IMR-90 (cell line): ENCODE measurements around the gene FAM193A. TPM values are rescaled to one million over a fixed set of nuclear protein-coding genes. Genes with fewer than 3 reads are reported as not detected.

Experiments
- ATAC-seq: fragments of 200-7000 bp; cut with Tn5 transposase; 2 replicates; pipeline ENCODE4 v1.9.1; 2020; ENCODE audit warnings: low read depth, mild to moderate bottlenecking, moderate library complexity
- BruUV-seq: library from RNA; stranded (reverse); fragments of 400-500 nt; replicated peaks from 2 replicates; lab custom pipeline; 2021; lab: Mats Ljungman, UMichigan
- CTCF ChIA-PET: fragments of 300-600 bp; formaldehyde crosslinking; extraction: SDS; loops from one replicate; lab custom pipeline; 2021; ENCODE audit warnings: antibody characterized with exemption; lab: Yijun Ruan, JAX
- POLR2A ChIA-PET: fragments of 300-600 bp; sonication (Branson Sonifier 250); formaldehyde crosslinking; loops from one replicate; lab custom pipeline; 2022; ENCODE audit warnings: antibody characterized with exemption; ENCODE audit not compliant: unreplicated experiment; lab: Charles Lee
- DNase-seq: peaks from one replicate; pipeline ENCODE4 v3.0.0; 2013
- H2AFZ ChIP-seq: replicated peaks from 2 replicates; pipeline ENCODE3; 2013; ENCODE audit warnings: low read length, mild to moderate bottlenecking; ENCODE audit not compliant: poor library complexity
- H2AK5ac ChIP-seq: 2 replicates; pipeline ENCODE4 v1.6.1; 2013; ENCODE audit warnings: low read depth, low read length, inconsistent platforms
- H2AK9ac ChIP-seq: replicated peaks from 2 replicates; pipeline ENCODE3; 2013; ENCODE audit warnings: mild to moderate bottlenecking, low read depth, low read length, moderate library complexity; ENCODE audit not compliant: poor library complexity
- H2BK120ac ChIP-seq: 2 replicates; pipeline ENCODE4 v1.6.1; 2013; ENCODE audit warnings: low read depth, low read length, inconsistent platforms
- H2BK15ac ChIP-seq: 3 replicates; pipeline ENCODE4 v1.6.1; 2013; ENCODE audit warnings: low read depth, low read length, inconsistent platforms
- H2BK20ac ChIP-seq: 2 replicates; pipeline ENCODE4 v1.6.1; 2013; ENCODE audit warnings: low read depth, mild to moderate bottlenecking, inconsistent platforms, low read length, moderate library complexity
- H2BK5ac ChIP-seq: 2 replicates; pipeline ENCODE4 v1.6.1; 2013; ENCODE audit warnings: mild to moderate bottlenecking, low read depth, low read length, inconsistent platforms; ENCODE audit not compliant: poor library complexity, severe bottlenecking
- H3K14ac ChIP-seq: replicated peaks from 2 replicates; pipeline ENCODE4 v1.6.1; 2013; ENCODE audit warnings: low read depth, low read length, inconsistent platforms
- H3K18ac ChIP-seq: 2 replicates; pipeline ENCODE4 v1.6.1; 2013; ENCODE audit warnings: low read depth, low read length, control low read depth
- H3K23ac ChIP-seq: 2 replicates; pipeline ENCODE4 v1.6.1; 2013; ENCODE audit warnings: low read depth, low read length, inconsistent platforms
- H3K27ac ChIP-seq: 2 replicates; pipeline ENCODE4 v1.5.1; 2013; ENCODE audit warnings: mild to moderate bottlenecking, control low read depth, low read length; ENCODE audit not compliant: insufficient read depth
- H3K27me3 ChIP-seq: 2 replicates; pipeline ENCODE4 v1.6.1; 2013; ENCODE audit warnings: low read length; ENCODE audit not compliant: control insufficient read depth, insufficient read depth
- H3K36me3 ChIP-seq: 2 replicates; pipeline ENCODE4 v1.6.1; 2013; ENCODE audit warnings: low read length, mixed read lengths; ENCODE audit not compliant: control insufficient read depth, insufficient read depth
- H3K4ac ChIP-seq: 2 replicates; pipeline ENCODE4 v1.6.1; 2013; ENCODE audit warnings: low read depth, low read length, inconsistent platforms
- H3K4me1 ChIP-seq: 2 replicates; pipeline ENCODE4 v1.6.1; 2013; ENCODE audit warnings: low read length, mixed read lengths; ENCODE audit not compliant: control insufficient read depth, insufficient read depth
- H3K4me2 ChIP-seq: 2 replicates; pipeline ENCODE4 v1.6.1; 2013; ENCODE audit warnings: low read depth, mild to moderate bottlenecking, control low read depth, low read length, moderate library complexity
- H3K4me3 ChIP-seq: 2 replicates; pipeline ENCODE4 v1.5.1; 2013; ENCODE audit warnings: low read depth, mild to moderate bottlenecking, control low read depth, low read length, moderate library complexity; ENCODE audit not compliant: insufficient read depth
- H3K56ac ChIP-seq: 2 replicates; pipeline ENCODE4 v1.6.1; 2013; ENCODE audit warnings: low read length, inconsistent platforms; ENCODE audit not compliant: insufficient read depth; ENCODE audit errors: extremely low read depth
- H3K79me1 ChIP-seq, 2 experiments: 2 replicates each; pipeline ENCODE4 v1.6.1; 2013; ENCODE audit warnings: low read length in 2 of 2, inconsistent platforms in 1 of 2, low read depth in 1 of 2
- H3K9ac ChIP-seq: 2 replicates; pipeline ENCODE4 v1.6.1; 2013; ENCODE audit warnings: low read depth, low read length, control low read depth
- H3K9me1 ChIP-seq: 2 replicates; pipeline ENCODE4 v1.6.1; 2013; ENCODE audit warnings: low read length, inconsistent platforms; ENCODE audit not compliant: insufficient read depth
- H3K9me3 ChIP-seq: 2 replicates; pipeline ENCODE4 v1.6.1; 2013; ENCODE audit warnings: low read length; ENCODE audit not compliant: control insufficient read depth, insufficient read depth
- H4K20me1 ChIP-seq: 2 replicates; pipeline ENCODE4 v1.6.1; 2013; ENCODE audit warnings: low read length, inconsistent platforms; ENCODE audit not compliant: insufficient read depth
- H4K5ac ChIP-seq: 2 replicates; pipeline ENCODE4 v1.6.1; 2013; ENCODE audit warnings: mild to moderate bottlenecking, low read depth, low read length, control low read depth
- H4K8ac ChIP-seq, 2 experiments: 2 replicates each; pipeline ENCODE4 v1.6.1; 2013; ENCODE audit warnings: low read depth in 2 of 2, low read length in 2 of 2, control low read depth in 1 of 2, inconsistent platforms in 1 of 2
- H4K91ac ChIP-seq: 2 replicates; pipeline ENCODE4 v1.6.1; 2013; ENCODE audit warnings: low read depth, low read length, inconsistent platforms; ENCODE audit not compliant: insufficient read depth
- CEBPB ChIP-seq: IDR thresholded peaks from 2 replicates; pipeline ENCODE4 v1.6.1; 2012; ENCODE audit warnings: low read depth, low read length, improper control_type of control experiment
- CHD1 ChIP-seq: IDR thresholded peaks from 2 replicates; pipeline ENCODE4 v1.6.1; 2012; ENCODE audit warnings: low read depth, low read length, improper control_type of control experiment
- CTCF ChIP-seq: conservative IDR thresholded peaks from 2 replicates; pipeline ENCODE4 v1.5.1; 2012; ENCODE audit warnings: mild to moderate bottlenecking, low read depth, low read length, improper control_type of control experiment
- ELK1 ChIP-seq: fragments of 150-350 bp; IDR thresholded peaks from 2 replicates; pipeline ENCODE4 v1.6.1; 2016; ENCODE audit warnings: low read depth, mild to moderate bottlenecking, low read length, moderate library complexity, borderline replicate concordance
- FOS ChIP-seq: fragments of 150-350 bp; IDR thresholded peaks from 2 replicates; pipeline ENCODE4 v1.6.1; 2016; ENCODE audit warnings: low read depth, low read length
- MAFK ChIP-seq: IDR thresholded peaks from 2 replicates; pipeline ENCODE4 v1.6.1; 2012; ENCODE audit warnings: low read depth, low read length, improper control_type of control experiment
- MXI1 ChIP-seq: IDR thresholded peaks from 2 replicates; pipeline ENCODE4 v1.6.1; 2012; ENCODE audit warnings: low read depth, mild to moderate bottlenecking, low read length, moderate library complexity, borderline replicate concordance
- NFE2L2 ChIP-seq: fragments of 150-350 bp; IDR thresholded peaks from 2 replicates; pipeline ENCODE4 v1.6.1; 2016; ENCODE audit warnings: low read depth, mild to moderate bottlenecking, low read length
- POLR2A ChIP-seq: IDR thresholded peaks from 2 replicates; pipeline ENCODE4 v1.6.1; 2012; ENCODE audit warnings: mild to moderate bottlenecking, low read depth, low read length
- RCOR1 ChIP-seq: IDR thresholded peaks from 2 replicates; pipeline ENCODE4 v1.6.1; 2012; ENCODE audit warnings: mild to moderate bottlenecking, low read length, improper control_type of control experiment; ENCODE audit not compliant: insufficient replicate concordance
- RFX5 ChIP-seq: IDR thresholded peaks from 2 replicates; pipeline ENCODE4 v1.8.0; 2012; ENCODE audit warnings: low read depth, mild to moderate bottlenecking, low read length, moderate library complexity
- SMC3 ChIP-seq: fragments of 150-350 bp; IDR thresholded peaks from 2 replicates; pipeline ENCODE4 v1.6.1; 2016; ENCODE audit warnings: low read depth, mild to moderate bottlenecking, antibody characterized with exemption, low read length, moderate library complexity
- USF2 ChIP-seq: fragments of 150-350 bp; IDR thresholded peaks from 2 replicates; pipeline ENCODE4 v1.6.1; 2017; ENCODE audit warnings: mild to moderate bottlenecking, antibody characterized with exemption, low read length, low read depth
- WGBS, 2 experiments: methylation state at CpG; one replicate each; pipeline versions ENCODE4 v1.1.5 to v1.1.7; 2013; ENCODE audit warnings: missing lambda C conversion rate in 2 of 2; ENCODE audit not compliant: insufficient read length in 1 of 2; ENCODE audit errors: extremely low coverage in 2 of 2; 5-methylcytosine and 5-hydroxymethylcytosine counted together
- dilution Hi-C: fragments of 300-500 bp; cut with HindIII; formaldehyde crosslinking; loops from one replicate; pipeline ENCODE4 v1.14.3; 2018; ENCODE audit warnings: low sequenced_read_pairs; ENCODE audit not compliant: unreplicated experiment
- in situ Hi-C: fragments of 300-500 bp; cut with MboI; formaldehyde crosslinking; loops from 3 replicates; pipeline ENCODE4 v1.14.3; 2019; ENCODE audit warnings: low sequenced_read_pairs, inconsistent platforms, mixed read lengths
- intact Hi-C: fragments of 100-400 bp; cut with micrococcal nuclease; formaldehyde crosslinking; loops from 2 replicates; pipeline ENCODE4 v1.10.0; 2022
- polyA plus RNA-seq, 3 experiments: library from polyadenylated mRNA; depleted of rRNA; stranded (reverse); fragments of >200 nt; gene quantifications; 2 replicates each; pipeline ENCODE4 v1.2.3, GENCODE V29; 2012; ENCODE audit warnings: low replicate concordance in 1 of 3
- total RNA-seq: library from RNA; depleted of rRNA; stranded (reverse); fragments of >200 nt; gene quantifications from 2 replicates; pipeline ENCODE4 v1.2.3, GENCODE V29; 2012

The FAM193A gene
- total and polyA plus RNA-seq, 2 of the 4 experiments (the other 2 are of a cell fraction) = 6.8 to 11.0 TPM

GRCh38 chr4:2733001-2733843 lies 196.8 kb downstream of the FAM193A start:
- Histone ChIP-seq H4K20me1 (no peaks in the 10 kb centered on the region; the same call in 1 of the 2 replicates), H3K9me1 (0 out of 2 replicates have a peak, but pooled peaks cover 5% of the 10 kb centered on the region), H4K8ac (no peak overlapping the region), H3K23ac (no peak overlapping the region), H3K4me2 (no peak overlapping the region), H2BK20ac (no peak overlapping the region), H4K91ac (no peak overlapping the region), H2AK9ac (peak overlapping the region; percentile 24), H3K4ac (no peak overlapping the region), H3K18ac (no peak overlapping the region), H2AFZ (peak overlapping the region; percentile 43), H3K4me1 (no peaks in the 10 kb centered on the region), H3K9ac (no peak overlapping the region), H3K27ac (no peak overlapping the region), H3K4me3 (no peak overlapping the region), H2BK120ac (no peak overlapping the region), H2AK5ac (no peak overlapping the region), H3K9me3 (peaks cover 2% of the 10 kb centered on the region; the same call in 1 of the 2 replicates), H2BK15ac (no peak overlapping the region), H3K56ac (no peak overlapping the region), H3K79me1 (peaks cover 0 to 3% of the 10 kb centered on the region in 2 experiments; a peak in 2 of 4 replicates), H4K5ac (no peak overlapping the region), H3K14ac (no peak overlapping the region), H3K27me3 (no peaks in the 10 kb centered on the region), H3K36me3 (peaks cover 37% of the 10 kb centered on the region), H2BK5ac (no peak overlapping the region)
- 96% methylated on average over 7 of the region's 21 CpGs; no CpG with 5 or more reads in 1 of the 2 experiments for WGBS, 2 experiments
- TF ChIP-seq SMC3 (no peak), POLR2A (no peak), FOS (no peak), NFE2L2 (no peak), CHD1 (no peak), RCOR1 (no peak), CEBPB (no peak), RFX5 (no peak), CTCF (no peak), MAFK (no peak), USF2 (no peak), ELK1 (no peak), MXI1 (no peak)
- in situ Hi-C loops = no loop called here
- dilution Hi-C loops = no loop called here
- ChIA-PET CTCF (no interaction called here), POLR2A (no interaction called here)
- no TSS peak for BruUV-seq
- no peak for DNase-seq
- no peak; the same call in 1 of the 2 replicates for ATAC-seq
- intact Hi-C loops = no loop called here
